ENCODE results near the gene DYNC2I2. TPM values are rescaled to one million over a fixed set of nuclear protein-coding genes. Genes with fewer than 3 reads are reported as not detected.
A peak's percentile ranks its signal among the peaks of the same experiment; 100 is the strongest.

DYNC2I2 gene
- total RNA-seq, 1 donor from 2014 or later = 24.0 TPM

DNA sequence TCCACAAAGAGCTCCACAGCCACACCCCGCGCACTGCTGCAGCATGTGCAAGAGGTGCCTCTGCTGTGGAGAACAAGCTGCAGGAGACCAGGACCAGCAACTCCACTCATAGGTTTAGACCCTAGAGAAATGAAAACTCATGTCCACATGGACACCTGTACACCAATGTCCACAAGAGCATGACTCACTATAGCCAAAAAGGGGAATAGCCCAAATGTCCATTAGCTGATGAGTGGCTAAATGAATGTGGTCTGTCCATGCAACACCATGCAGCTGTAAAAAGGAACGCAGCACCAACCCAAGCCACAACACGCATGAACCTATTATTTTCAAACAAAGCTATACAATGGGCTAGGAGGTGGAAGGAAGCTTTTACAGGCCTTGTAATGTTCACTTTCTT is 18.1 kb downstream of the DYNC2I2 start:
- no peak overlapping the region for H3K4me3 Mint-ChIP-seq (ENCODE audit: unreplicated experiment)
- TF ChIP-seq, protein P1, sequence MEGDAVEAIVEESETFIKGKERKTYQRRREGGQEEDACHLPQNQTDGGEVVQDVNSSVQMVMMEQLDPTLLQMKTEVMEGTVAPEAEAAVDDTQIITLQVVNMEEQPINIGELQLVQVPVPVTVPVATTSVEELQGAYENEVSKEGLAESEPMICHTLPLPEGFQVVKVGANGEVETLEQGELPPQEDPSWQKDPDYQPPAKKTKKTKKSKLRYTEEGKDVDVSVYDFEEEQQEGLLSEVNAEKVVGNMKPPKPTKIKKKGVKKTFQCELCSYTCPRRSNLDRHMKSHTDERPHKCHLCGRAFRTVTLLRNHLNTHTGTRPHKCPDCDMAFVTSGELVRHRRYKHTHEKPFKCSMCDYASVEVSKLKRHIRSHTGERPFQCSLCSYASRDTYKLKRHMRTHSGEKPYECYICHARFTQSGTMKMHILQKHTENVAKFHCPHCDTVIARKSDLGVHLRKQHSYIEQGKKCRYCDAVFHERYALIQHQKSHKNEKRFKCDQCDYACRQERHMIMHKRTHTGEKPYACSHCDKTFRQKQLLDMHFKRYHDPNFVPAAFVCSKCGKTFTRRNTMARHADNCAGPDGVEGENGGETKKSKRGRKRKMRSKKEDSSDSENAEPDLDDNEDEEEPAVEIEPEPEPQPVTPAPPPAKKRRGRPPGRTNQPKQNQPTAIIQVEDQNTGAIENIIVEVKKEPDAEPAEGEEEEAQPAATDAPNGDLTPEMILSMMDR (IDR thresholded peaks at IDR 0.05) = no peak
- no peak for DNase-seq (ENCODE audit: low spot score)
- no peaks in the 10 kb centered on the region for H3K27me3 Mint-ChIP-seq (ENCODE audit: low read depth)
- H3K9me3 Mint-ChIP-seq (ENCODE audit: low read depth) = no peaks in the 10 kb centered on the region
- H3K36me3 Mint-ChIP-seq (ENCODE audit: low read depth) = peaks cover 3% of the 10 kb centered on the region
- H3K27ac Mint-ChIP-seq (ENCODE audit: unreplicated experiment) = peak overlapping the region; percentile 57
- peaks cover 42% of the 10 kb centered on the region for H3K4me1 Mint-ChIP-seq (ENCODE audit: low read depth)

DNA sequence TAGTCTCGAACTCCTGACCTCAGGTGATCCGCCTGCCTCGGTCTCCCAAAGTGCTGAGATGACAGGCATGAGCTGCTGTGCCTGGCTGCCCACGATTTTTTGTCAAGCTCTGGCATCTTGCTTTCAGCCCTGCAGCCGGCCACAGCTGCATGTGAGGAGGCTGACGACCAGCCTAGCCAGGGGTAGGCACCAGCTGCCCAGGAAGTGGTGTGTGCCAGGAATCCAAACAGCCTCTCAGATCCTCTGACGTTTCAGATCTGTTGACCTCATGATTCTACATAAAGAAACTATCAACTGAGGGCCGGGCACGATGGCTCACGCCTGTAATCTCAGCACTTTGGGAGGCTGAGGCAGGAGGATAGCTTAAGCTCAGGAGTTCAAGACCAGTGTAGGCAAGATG is 19.0 kb downstream of the DYNC2I2 start:
- Mint-ChIP-seq H3K36me3 (ENCODE audit: low read depth) (peaks cover 9% of the 10 kb centered on the region), H3K27ac (ENCODE audit: unreplicated experiment) (peak overlapping the region; percentile 83), H3K9me3 (ENCODE audit: low read depth) (no peaks in the 10 kb centered on the region), H3K4me3 (ENCODE audit: unreplicated experiment) (no peak overlapping the region), H3K4me1 (ENCODE audit: low read depth) (peaks cover 36% of the 10 kb centered on the region), H3K27me3 (ENCODE audit: low read depth) (no peaks in the 10 kb centered on the region)
- TF ChIP-seq, protein P1 (IDR thresholded peaks at IDR 0.05) = no peak
- DNase-seq (ENCODE audit: low spot score) = no peak

DNA sequence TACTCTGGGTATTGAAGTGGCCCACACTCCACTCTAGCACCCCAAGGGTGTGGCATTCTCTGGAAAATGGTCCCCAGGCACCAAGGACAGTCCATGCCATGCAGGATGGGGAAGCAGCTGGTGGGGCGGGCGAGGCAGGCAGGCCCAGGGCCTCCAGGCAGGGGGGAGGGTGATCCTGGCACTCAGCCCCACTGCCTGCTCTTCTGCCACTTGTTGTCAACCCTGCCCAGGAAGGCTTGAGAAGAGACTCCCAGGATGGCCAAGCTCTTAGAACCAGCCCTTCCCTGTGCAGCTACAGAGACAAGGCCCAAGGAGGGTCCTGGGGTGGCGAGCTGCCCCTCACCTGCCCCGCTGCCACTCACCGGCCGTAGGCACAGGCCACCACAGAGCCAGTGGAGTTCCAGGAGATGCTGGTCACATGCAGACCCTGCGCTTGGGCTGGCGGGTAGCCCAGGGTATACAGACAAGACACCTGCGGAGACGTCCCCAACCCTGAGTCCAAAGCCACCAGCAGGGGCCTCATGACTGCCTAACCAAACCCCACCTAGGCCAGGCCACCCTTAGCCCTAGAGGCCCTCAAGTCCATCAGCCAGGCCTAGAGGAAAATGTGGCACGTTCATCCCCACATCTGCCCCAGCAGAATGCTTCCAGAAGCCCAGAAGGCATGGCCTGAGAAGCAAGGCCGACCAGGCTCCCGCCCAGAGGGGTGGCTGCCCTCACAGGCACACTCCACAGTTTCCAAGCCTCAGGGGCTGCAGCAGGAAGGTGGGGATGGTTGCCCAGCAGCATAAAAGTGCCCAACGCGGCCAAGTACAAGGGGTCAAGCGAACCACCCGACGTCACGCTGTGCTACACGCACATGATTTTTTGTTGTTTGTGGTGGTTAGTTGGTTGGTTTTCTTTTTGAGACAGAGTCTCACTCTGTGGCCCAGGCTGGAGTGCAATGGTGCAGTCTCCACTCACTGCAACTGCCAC is 19.8 kb downstream of the DYNC2I2 start:
- H3K36me3 Mint-ChIP-seq (ENCODE audit: low read depth) = peaks cover 16% of the 10 kb centered on the region
- no peak overlapping the region for H3K4me3 Mint-ChIP-seq (ENCODE audit: unreplicated experiment)
- H3K9me3 Mint-ChIP-seq (ENCODE audit: low read depth) = no peaks in the 10 kb centered on the region
- no peaks in the 10 kb centered on the region for H3K27me3 Mint-ChIP-seq (ENCODE audit: low read depth)
- TF ChIP-seq, protein P1 (IDR thresholded peaks at IDR 0.05) = no peak
- H3K27ac Mint-ChIP-seq (ENCODE audit: unreplicated experiment) = peak overlapping the region; percentile 91
- peaks cover 35% of the 10 kb centered on the region for H3K4me1 Mint-ChIP-seq (ENCODE audit: low read depth)
- DNase-seq (ENCODE audit: low spot score) = peak; percentile 92

DNA sequence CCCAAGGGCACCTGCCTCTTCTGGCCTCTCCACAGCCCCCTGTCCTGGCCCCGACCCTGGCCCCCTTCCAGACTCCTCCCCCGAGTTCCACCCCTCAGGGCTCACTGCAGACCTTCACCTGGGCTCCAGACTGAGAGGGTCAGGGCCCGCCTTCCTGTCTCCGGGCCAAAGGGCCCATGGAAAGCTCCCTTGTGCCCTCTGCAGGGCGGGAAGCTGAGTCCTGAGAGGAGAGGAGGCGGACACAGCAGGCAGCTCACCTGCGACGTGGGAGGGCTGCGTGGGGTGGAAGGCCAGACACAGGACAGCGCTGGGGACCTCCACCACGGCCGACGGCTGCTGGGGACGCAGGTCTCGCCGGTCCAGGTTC is 20.6 kb downstream of the DYNC2I2 start:
- TF ChIP-seq, protein P1 (IDR thresholded peaks at IDR 0.05) = peak; percentile 45
- H3K27ac Mint-ChIP-seq (ENCODE audit: unreplicated experiment) = peak overlapping the region; percentile 91
- DNase-seq (ENCODE audit: low spot score) = no peak
- no peaks in the 10 kb centered on the region for H3K27me3 Mint-ChIP-seq (ENCODE audit: low read depth)
- peaks cover 18% of the 10 kb centered on the region for H3K36me3 Mint-ChIP-seq (ENCODE audit: low read depth)
- H3K9me3 Mint-ChIP-seq (ENCODE audit: low read depth) = no peaks in the 10 kb centered on the region
- H3K4me1 Mint-ChIP-seq (ENCODE audit: low read depth) = peaks cover 35% of the 10 kb centered on the region
- H3K4me3 Mint-ChIP-seq (ENCODE audit: unreplicated experiment) = no peak overlapping the region

DNA sequence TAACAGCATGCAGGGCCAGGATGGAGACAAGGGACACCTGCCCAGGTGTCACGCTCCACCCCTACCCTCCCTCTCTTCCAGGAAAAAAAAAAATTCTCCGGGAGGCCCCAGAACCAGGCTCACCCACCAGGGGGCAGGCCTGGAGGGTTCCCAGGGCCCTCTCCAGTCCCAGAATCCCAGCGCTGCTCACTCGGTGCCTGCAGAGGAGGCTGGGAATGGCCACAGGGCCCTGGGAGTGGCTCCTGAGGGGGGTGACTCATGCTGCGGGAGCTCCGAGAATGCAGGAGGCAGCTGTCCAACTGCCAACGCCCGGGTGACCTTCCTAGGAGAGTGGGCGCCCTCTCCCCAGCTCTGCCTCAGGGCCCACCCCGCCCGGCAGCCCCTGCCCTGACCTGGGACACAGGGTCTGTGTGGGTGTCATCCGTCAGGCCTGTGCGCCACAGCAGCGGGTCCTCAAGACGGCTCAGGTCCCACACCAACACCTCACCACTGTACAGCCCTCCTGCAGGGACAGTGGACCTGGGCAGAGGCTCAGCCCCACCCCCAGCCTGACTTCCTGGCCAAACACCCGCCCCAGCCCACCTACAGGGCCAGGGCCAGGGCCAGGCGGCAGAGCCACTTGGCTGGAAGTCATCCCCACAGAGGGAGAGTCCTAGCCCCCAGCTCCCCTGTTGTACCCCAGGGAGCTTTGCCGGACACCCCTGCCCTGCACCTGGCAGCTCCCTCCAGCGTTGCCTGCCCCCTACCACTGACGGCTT is 21.2 kb downstream of the DYNC2I2 start:
- H3K9me3 Mint-ChIP-seq (ENCODE audit: low read depth) = no peaks in the 10 kb centered on the region
- DNase-seq (ENCODE audit: low spot score) = peak; percentile 99
- no peak overlapping the region for H3K4me3 Mint-ChIP-seq (ENCODE audit: unreplicated experiment)
- no peaks in the 10 kb centered on the region for H3K27me3 Mint-ChIP-seq (ENCODE audit: low read depth)
- TF ChIP-seq, protein P1 (IDR thresholded peaks at IDR 0.05) = peak; percentile 92
- peaks cover 20% of the 10 kb centered on the region for H3K36me3 Mint-ChIP-seq (ENCODE audit: low read depth)
- H3K27ac Mint-ChIP-seq (ENCODE audit: unreplicated experiment) = peak overlapping the region; percentile 91
- peaks cover 35% of the 10 kb centered on the region for H3K4me1 Mint-ChIP-seq (ENCODE audit: low read depth)

All from chondrocyte (in vitro differentiated cells).